NCI-H526 treated with DMSO at 0.1 percent for 48 hours (cell line): ENCODE results near the gene RTBDN.

Source experiments
- DNase-seq: peaks from one replicate; lab custom pipeline; 2025; lab: John Stamatoyannopoulos, UW

RTBDN gene

DNA sequence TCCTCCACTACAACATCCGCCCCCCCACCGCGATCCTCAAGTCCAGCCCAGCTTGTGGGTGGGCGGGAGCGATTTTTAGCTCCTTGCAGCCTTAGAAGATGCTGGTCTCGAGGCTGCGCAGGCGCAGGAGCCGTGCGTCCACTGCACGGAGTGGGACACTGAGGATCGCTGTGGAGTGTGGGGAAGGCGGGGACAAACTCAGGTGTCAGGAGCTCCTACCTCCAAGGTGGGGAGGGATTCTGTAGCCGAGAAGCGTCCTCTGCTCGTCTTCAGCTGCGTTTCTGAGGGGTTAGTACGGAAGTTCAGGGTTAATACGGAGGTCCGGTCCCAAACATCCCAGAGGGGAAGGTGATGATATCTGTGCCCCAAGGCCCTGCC lies at the start of gene RTBDN:
TSS of gene RTBDN (minus strand) at position 14 of the 378 bp plus-strand sequence. CDS start 4,600 bp downstream, outside the sequence.
- no peak for DNase-seq

DNA sequence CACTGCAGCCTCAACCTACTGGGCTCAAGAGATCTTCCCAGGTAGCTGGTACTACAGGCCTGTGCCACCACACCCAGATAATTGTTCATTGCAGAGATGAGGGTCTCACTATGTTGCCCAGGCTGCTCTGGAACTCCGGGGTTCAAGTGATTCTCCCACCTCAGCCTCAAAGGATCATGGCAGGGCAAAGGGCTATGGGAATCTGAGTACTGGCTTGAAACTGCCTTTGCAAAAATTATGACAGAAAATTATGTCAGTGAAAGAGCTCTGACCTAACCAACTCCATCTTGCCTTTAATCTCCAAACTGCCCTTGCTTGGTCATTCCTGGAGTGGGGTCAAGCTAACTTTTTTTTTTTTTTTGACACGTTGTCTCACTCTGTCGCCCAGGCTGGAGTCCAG lies 48.2 kb upstream of the RTBDN start:
- no peak for DNase-seq

DNA sequence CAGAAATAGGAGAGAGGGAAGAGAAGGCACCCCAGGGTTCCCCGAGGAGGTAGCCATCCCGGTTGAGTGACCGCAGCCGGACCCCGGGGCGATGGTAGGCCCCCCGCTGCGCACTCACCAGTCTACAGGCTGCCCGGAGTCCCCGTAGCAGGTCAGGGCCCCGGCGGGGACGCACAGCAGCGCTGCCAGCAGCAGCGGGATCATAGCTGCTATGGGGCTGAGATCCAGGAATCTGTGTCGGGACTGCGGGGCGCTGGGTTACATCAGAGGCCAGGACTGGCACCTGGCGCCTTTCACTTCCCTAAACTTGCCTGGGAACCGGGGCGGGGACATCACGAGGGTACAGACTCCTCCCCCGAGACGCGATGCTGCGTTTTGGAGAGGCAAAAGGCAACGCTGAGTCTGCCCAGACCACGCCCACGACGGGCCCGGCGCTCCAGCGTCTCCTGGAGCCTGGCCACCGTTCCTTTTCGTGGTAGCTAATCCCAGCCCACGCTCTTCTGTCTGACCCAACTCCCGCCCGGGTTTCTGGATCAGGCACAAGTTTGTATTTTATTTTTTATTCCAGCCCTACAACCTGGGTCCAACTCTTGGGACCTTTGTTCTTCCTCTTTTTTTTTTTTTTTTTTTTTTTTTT lies 46.9 kb upstream of the RTBDN start, which contains the start of gene DNASE2:
TSS of gene DNASE2 (minus strand) at position 278 of the 637 bp plus-strand sequence. CDS start at position 204, 74 bp downstream.
- peak; percentile 82 for DNase-seq

DNA sequence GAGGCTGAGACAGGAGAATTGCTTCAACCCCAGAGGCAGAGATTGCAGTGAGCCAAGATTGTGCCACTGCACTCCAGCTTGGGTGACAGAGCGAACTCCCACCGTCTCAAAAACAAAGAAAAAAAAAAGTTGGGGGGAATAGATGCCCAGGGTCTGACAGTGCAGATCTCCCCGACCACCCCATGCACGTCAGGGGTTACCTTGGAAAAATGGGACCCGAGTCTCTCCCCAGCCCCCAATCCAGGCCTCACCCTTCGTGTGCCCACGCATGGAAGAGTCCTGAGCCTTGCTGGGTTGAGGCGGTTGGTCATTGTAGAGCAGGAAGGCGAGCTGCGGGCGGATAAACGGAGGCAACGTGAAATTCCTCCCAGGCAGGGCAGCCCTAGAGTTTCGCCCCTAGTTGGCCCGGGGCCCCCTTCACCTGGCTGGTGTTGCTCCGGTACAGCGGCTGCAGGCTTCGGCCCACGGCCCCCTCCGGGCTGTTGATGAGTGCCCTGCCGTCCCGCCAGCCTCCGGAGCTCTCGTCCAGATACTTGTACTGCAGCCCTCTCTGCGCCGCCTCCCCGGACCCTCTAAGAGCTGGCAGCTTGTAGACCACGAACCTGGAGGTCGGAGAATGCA lies 46.3 kb upstream of the RTBDN start:
- DNase-seq, result no peak

DNA sequence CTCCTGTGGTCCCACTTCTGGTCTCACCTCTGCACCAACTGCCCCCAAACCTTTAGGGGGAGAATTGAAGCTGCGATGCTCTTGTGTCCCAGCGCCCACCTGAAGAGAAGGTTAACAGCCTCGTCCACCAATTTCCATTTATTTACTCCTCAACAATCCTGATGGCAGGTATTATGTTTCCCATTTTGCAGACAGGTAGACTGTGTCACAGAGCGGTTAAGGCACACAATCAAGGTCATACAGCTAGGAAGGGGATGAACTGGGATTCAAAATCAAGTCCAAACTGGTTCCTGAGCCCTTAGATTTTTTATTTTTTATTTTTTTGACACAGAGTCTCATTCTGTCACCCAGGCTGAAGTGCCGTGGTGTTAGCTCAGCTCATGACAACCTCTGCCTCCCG lies 40.7 kb upstream of the RTBDN start:
- DNase-seq, result no peak

DNA sequence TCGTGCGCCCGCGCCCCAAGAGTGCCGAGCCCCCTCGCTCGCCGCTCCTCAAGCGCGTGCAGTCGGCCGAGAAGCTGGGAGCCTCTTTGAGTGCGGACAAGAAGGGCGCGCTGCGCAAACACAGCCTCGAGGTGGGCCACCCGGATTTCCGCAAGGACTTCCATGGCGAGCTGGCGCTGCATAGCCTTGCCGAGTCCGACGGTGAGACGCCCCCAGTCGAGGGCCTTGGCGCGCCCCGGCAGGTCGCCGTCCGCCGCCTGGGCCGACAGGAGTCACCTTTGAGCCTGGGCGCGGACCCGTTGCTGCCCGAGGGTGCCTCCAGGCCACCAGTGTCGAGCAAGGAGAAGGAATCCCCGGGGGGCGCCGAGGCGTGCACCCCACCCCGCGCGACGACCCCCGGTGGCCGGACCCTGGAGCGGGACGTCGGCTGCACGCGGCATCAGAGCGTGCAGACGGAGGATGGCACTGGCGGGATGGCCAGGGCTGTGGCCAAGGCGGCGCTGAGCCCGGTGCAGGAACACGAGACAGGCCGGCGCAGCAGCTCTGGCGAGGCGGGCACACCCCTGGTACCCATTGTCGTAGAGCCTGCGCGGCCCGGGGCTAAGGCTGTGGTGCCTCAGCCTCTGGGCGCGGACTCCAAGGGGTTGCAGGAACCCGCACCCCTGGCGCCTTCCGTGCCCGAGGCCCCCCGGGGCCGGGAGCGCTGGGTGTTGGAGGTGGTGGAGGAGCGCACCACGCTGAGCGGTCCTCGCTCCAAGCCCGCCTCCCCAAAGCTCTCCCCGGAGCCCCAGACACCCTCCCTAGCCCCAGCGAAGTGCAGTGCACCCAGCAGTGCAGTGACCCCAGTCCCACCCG lies 39.7 kb upstream of the RTBDN start:
- DNase-seq, result no peak

DNA sequence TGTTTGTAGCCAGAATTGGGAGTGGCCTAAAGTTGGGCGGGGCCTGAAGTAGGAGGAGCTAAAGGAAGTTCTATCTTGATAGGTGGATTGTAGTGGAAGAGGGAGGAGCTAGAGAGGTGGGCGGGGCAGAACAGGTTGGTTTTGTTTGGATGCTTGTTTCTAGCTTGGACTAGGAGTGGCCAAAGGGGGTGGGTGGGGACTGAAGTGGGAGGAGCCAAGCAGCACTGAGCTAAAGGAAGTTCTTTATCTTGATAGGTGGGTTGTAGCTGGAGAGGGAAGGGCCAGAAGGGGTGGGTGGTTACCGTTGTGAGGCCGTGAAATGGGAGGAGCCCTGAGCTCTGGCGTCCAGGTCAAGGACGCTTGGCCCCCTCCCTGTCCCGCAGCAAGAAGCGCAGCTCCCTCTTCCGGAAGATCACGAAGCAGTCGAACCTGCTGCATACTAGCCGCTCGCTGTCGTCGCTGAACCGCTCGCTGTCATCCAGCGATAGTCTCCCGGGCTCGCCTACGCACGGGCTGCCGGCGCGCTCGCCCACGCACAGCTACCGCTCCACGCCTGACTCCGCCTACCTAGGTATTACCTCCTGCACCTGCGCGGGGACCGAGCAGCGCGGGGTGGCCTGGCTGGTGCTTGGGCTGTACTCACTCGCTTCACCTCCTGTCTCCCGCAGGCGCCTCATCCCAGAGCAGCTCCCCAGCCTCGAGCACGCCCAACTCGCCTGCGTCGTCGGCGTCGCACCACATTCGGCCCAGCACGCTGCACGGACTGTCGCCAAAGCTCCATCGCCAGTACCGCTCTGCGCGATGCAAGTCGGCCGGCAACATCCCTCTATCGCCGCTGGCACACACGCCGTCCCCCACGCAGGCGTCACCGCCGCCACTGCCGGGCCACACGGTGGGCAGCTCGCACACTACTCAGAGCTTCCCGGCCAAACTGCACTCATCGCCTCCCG lies 38.8 kb upstream of the RTBDN start:
- DNase-seq, result no peak

DNA sequence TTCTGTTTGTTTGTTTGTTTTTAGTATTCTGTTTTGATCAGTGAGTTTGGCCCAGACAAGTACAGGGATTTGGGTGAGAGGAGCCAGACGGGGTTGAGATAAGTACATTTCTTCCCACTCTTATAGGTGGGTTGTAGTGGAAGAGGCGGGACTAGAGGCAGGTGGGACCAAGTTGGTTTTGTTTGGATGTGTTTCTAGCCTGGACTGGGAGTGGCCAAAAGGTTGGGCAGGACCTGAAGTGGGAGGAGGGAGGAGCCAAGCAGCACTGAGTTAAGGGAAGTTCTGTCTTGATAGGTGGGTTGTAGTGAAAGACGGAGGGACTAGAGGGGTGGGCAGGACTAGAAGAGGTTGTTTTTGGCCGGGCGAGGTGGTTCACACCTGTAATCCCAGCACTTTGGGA lies 37.9 kb upstream of the RTBDN start:
- DNase-seq, result no peak

DNA sequence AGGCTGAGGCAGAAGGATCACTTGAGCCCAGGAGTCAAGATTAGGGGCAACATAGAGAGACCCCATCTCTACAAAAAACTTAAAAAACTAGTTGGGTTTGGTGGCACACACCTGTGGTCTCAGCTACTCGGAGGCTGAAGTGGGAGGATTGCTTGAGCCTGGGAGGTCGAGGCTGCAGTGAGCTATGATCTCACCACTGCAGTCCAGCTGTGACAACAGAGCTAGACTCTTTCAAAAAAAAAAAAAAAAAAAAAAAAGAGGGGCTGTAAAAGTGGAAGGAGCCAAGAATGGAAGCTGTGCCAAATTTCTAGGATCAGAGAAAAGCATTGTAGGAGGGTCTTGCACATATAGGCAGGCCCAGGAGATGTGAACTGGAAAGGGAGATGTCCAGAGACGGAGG lies 37.3 kb upstream of the RTBDN start:
- DNase-seq, result no peak

DNA sequence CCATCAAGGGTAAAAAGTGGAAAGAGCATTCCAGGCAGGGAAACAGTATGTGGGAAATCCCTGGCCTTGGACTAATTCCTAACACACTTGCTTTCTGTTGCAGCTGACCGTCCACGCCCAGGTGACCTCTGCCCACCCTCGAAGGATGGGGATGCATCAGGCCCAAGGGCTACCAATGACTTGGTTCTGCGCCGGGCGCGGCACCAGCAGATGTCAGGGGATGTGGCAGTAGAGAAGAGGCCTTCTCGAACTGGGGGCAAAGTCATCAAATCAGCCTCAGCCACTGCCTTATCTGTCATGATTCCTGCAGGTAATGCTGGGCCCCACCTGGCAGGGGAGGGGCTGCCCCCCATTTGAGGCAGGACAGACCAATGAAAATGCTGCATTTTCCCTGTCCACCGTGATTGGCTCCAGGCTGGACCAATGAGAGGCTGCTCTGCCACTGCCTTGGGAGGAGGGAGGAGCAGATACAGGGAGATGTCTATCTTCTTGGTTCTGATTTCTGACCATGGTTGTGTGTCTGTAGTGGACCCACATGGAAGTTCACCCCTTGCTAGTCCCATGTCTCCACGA lies 34.2 kb upstream of the RTBDN start:
- no peak for DNase-seq

DNA sequence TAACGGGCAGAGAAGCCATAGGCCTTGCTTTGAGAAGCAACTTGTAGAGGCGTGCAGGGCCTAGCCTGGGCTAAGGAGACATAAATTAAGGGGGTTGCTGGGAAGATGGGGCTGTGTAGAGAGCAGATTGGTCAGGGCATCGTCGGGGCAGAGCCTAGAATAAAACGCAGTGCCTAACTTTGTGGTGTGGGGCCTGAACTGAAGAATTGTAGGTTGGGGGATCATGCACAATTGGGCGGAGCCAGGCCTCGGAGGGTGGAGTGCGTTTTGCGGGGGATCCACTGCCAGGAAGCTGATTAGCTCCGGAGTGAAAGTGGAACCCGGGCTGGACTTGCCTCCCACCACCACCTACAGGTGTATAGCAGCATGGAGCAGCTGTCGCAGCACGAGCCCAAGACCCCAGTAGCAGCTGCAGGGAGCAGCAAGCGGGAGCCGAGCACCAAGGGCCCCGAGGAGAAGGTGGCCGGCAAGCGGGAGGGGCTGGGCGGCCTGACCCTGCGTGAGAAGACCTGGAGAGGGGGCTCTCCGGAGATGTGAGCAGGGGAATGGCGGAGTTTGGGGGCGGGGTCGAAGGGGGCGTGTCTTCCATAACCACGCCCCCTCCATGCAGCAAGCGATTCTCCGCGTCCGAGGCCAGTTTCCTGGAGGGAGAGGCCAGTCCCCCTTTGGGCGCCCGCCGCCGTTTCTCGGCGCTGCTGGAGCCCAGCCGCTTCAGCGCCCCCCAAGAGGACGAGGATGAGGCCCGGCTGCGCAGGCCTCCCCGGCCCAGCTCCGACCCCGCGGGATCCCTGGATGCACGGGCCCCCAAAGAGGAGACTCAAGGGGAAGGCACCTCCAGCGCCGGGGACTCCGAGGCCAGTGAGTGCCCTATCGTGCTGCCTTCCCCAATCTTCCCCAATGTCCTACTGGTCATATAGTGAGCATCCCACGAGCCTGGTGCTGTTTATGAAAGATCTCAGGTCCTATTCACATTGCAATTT lies 33.0 kb upstream of the RTBDN start:
- DNase-seq, result no peak

DNA sequence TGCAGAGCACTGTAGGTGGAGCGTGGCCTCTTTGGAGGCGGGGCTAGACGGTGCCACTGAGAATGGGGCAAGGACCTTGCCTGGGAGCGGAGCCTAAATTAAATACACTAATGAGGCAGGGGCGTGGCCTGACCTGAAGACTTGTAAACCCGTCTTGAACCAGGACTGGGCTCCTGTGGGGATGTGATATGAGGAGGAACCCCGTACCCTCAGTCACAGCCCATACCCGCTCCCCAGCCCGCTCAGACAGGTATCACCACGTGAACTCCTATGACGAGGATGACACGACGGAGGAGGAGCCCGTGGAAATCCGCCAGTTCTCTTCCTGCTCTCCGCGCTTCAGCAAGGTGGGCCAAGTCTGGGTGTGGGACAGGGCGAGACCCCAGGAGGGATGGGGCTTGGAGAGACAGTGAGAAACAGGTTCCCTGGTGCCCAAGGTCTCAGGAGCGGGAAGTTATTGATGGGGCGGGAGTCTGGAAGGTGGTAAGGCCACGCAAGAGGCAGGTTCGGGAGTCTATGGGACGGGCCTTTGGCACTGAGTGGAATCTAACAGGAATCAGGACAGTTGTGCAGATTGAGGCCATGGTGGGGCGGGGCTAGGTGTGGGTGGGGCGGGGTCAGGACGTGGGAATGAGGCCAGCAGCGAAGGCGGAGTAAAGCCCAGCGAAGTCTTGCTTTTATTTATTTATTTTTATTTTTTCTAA lies 32.2 kb upstream of the RTBDN start:
- DNase-seq, result no peak

DNA sequence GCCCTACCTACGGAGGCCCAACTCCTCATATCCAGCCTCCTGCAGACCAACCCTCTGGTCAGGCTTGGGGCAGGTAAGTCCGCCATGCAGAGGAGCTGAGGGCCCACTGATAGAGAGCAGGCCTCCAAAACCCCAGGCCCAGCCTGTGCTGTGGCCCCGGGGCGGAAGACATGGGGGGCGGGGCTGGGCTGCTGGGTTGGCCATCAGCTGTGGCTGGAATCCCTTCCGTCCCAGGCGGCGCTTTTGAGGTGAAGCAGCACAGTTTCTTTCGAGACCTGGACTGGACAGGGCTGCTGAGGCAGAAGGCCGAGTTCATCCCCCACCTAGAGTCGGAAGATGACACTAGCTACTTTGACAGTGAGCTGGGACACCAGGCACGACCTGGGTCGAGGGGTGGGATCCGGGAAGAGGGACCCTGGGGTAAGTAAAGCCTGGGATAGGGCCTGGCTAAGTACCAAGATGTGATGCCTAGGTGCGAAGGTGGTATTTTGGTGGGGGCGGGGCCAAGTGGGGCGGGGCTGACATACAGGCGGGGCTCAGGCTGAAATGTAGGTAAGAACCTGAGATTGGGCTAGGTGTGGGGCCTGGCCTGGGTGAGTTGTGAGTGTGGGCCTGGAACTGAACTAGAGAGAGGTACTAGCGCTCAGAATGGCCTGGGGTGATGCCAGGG lies 31.5 kb upstream of the RTBDN start:
- no peak for DNase-seq

DNA sequence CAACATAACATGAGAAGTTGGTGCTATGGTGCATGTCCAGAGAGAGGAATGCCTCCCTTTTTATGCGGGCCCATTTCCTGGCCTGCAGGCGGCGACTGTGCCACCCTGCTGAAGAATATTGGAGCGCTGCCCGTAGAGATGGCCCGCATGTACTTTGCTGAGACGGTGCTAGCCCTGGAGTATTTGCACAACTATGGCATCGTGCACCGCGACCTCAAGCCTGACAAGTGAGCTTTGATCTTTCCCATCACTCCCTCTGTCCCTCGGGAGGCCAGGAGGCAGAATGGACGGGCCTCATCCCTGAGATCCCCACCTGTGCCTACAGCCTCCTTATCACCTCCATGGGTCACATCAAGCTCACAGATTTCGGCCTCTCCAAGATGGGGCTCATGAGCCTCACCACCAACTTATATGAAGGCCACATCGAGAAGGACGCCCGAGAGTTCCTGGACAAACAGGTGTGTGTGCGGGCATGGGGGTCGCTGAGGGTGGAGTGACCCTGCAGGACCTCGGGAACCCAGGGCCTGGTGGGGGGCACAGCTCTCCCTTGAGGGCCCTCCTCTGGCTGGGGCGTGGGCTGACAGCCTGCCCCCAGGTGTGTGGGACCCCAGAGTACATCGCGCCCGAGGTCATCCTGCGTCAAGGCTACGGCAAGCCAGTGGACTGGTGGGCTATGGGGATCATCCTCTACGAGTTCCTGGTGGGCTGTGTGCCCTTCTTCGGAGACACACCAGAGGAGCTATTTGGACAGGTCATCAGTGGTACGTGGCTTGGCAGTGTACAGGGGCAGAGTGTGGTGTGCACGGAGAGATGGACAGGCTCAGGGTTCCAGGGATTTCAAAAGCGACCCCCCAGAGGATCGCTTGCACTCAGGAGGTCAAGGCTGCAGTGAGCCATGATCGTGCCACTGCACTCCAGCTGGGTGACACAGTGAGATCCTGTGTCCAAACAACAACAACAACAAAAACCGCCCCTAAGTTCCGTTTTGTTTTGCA lies 30.6 kb upstream of the RTBDN start:
- DNase-seq, result no peak

DNA sequence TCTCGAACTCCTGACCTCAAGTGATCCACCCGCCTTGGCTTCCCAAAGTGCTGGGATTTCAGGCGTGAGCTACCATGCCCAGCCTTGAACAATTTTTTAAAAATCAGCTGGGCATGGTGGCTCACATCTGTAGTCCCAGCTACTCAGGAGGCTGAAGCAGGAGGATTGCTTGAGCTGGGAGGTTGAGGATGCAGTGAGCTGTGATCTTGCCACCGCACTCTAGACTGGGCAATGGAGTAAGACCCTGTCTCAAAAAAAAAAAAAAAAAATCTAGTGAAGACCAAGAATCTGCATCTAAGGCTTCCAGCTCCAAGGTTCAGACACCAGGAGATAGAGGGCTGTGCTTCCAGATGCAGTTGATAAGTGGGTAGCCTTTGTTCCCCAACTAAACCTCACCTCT lies 29.8 kb upstream of the RTBDN start:
- no peak for DNase-seq

DNA sequence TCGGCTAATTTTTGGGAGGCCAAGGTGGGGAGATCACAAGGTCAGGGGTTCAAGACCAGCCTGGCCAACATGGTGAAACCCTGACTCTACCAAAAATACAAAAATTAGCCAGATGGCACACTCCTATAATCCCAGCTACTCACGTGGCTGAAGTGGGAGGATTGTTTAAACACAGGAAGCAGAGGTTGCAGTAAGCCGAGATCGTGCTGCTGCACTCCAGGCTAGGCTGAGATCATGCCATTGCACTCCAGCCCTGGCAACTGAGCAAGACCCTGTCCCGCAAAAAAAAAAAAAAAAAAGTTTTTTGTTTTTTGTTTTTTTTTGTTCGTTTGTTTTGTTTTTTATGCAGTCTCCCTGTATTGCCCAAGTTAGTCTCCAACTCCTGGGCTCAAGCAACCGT lies 25.2 kb upstream of the RTBDN start:
- DNase-seq, result no peak

DNA sequence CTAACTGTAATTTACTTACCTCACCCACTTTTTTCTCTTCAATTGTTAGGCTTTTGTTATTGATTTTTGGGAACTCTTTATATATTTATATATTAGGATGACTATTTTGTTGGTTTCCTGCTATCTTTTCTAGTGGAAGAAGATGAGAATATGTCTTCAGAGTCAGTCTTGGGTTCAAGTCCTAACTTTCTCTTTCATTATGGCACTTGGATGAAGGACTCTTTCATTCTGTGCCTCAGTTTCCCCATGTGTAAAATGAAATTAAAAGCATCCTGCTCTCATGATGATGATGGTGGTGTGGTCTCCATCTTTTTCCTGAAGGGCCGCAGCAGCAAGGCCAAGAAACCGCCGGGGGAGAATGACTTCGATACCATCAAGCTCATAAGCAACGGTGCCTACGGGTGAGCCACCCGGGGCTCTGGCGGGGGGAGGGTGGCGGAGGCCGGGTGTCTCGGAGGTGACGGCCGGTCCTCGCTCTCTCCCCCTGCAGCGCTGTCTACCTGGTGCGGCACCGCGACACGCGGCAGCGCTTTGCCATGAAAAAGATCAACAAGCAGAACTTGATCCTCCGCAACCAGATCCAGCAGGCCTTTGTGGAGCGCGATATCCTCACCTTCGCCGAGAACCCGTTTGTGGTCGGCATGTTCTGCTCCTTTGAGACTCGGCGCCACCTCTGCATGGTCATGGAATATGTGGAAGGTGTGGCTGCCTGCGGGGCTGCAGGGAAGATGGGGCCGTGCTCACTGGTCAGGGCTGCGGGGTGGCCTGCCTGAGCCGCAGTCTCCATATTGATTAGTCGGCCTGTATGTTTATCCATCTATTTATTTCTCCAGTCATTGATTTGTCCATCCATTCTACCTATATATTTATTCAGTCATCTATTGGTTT lies 23.9 kb upstream of the RTBDN start:
- DNase-seq, result no peak
